Neural cell (in vitro differentiated cells): ENCODE measurements around the gene NHS. TPM values are rescaled to one million over a fixed set of nuclear protein-coding genes. Genes with fewer than 3 reads are reported as not detected.

Experiments used
- H2AFZ ChIP-seq: fragments of 200-600, 300-800 bp; sonication (generic), shearing (Covaris generic); 2 replicates; pipeline ENCODE4 v1.6.0; 2014; ENCODE audit warnings: low read depth, mild to moderate bottlenecking, antibody characterized with exemption, low read length, moderate library complexity
- H3F3A ChIP-seq: fragments of 200-600 bp; shearing (Covaris generic); 2 replicates; pipeline ENCODE4 v1.6.1; 2016; ENCODE audit warnings: mild to moderate bottlenecking, moderate library complexity, mixed read lengths, antibody characterized with exemption, low read length; ENCODE audit not compliant: insufficient read depth, poor library complexity, severe bottlenecking
- H3K27ac ChIP-seq: fragments of 200-600, 300-800 bp; sonication (generic), shearing (Covaris generic); 2 replicates; pipeline ENCODE4 v1.5.1; 2014; ENCODE audit warnings: mild to moderate bottlenecking, low read length, moderate library complexity
- H3K27me3 ChIP-seq: fragments of 300-800, 200-600 bp; sonication (generic), shearing (Covaris generic); 2 replicates; pipeline ENCODE4 v1.6.0; 2014; ENCODE audit warnings: mild to moderate bottlenecking, low read depth, low read length, moderate library complexity; ENCODE audit not compliant: insufficient read depth
- H3K36me3 ChIP-seq: fragments of 300-800, 200-600 bp; sonication (generic), shearing (Covaris generic); 2 replicates; pipeline ENCODE4 v1.5.1; 2014; ENCODE audit warnings: mild to moderate bottlenecking, antibody characterized with exemption, low read length, moderate library complexity; ENCODE audit not compliant: insufficient read depth
- H3K4me2 ChIP-seq: fragments of 300-800, 200-600 bp; sonication (generic), shearing (Covaris generic); 2 replicates; pipeline ENCODE4 v1.6.0; 2014; ENCODE audit warnings: mild to moderate bottlenecking, low read length
- H3K4me3 ChIP-seq: fragments of 300-800, 200-600 bp; sonication (generic), shearing (Covaris generic); 2 replicates; pipeline ENCODE4 v1.5.1; 2014; ENCODE audit warnings: mild to moderate bottlenecking, low read length, moderate library complexity
- H3K79me2 ChIP-seq: fragments of 200-600 bp; shearing (Covaris generic); replicated peaks from 2 replicates; pipeline ENCODE4 v1.6.0; 2014; ENCODE audit warnings: mild to moderate bottlenecking, low read length, moderate library complexity; ENCODE audit not compliant: insufficient read depth
- H3K9ac ChIP-seq: fragments of 300-800, 200-600 bp; sonication (generic), shearing (Covaris generic); 2 replicates; pipeline ENCODE4 v1.6.1; 2016; ENCODE audit warnings: mild to moderate bottlenecking, low read length, mixed read lengths
- H3K9me2 ChIP-seq: fragments of 200-600 bp; shearing (Covaris generic); 2 replicates; pipeline ENCODE4 v1.6.1; 2016; ENCODE audit warnings: mild to moderate bottlenecking, low read length, mixed read lengths; ENCODE audit not compliant: insufficient read depth
- H3K9me3 ChIP-seq: fragments of 200-600, 300-800 bp; sonication (generic), shearing (Covaris generic); 2 replicates; pipeline ENCODE4 v1.6.1; 2016; ENCODE audit warnings: mild to moderate bottlenecking, mixed run types, low read length, moderate library complexity, mixed read lengths
- H4K20me1 ChIP-seq: fragments of 200-600 bp; shearing (Covaris generic); 2 replicates; pipeline ENCODE4 v1.6.1; 2016; ENCODE audit warnings: mild to moderate bottlenecking, mixed run types; ENCODE audit not compliant: insufficient read depth
- EP300 ChIP-seq: fragments of 450-650 bp; conservative IDR thresholded peaks from 2 replicates; pipeline ENCODE4 v1.6.1; 2014; ENCODE audit warnings: antibody characterized with exemption, mild to moderate bottlenecking, moderate library complexity; ENCODE audit not compliant: poor library complexity, severe bottlenecking
- EZH2 ChIP-seq: fragments of 200-600, 300-800 bp; shearing (Covaris generic), sonication (generic); IDR thresholded peaks from 2 replicates; pipeline ENCODE4 v1.6.1; 2014; ENCODE audit warnings: antibody characterized with exemption, low read length, borderline replicate concordance, mild to moderate bottlenecking; ENCODE audit not compliant: insufficient read depth, poor library complexity, severe bottlenecking
- MXI1 ChIP-seq: fragments of 450-650 bp; conservative IDR thresholded peaks from 2 replicates; pipeline ENCODE4 v1.6.1; 2014; ENCODE audit warnings: antibody characterized with exemption, mild to moderate bottlenecking; ENCODE audit not compliant: poor library complexity, severe bottlenecking
- POLR2AphosphoS5 ChIP-seq: IDR thresholded peaks from 2 replicates; pipeline ENCODE4 v1.6.1; 2012
- RAD21 ChIP-seq: fragments of 450-650 bp; conservative IDR thresholded peaks from 2 replicates; pipeline ENCODE4 v1.6.1; 2014; ENCODE audit warnings: antibody characterized with exemption, mild to moderate bottlenecking, moderate library complexity
- REST ChIP-seq: IDR thresholded peaks from 2 replicates; pipeline ENCODE4 v1.6.1; 2012; ENCODE audit warnings: borderline replicate concordance
- SMC3 ChIP-seq: fragments of 450-650 bp; conservative IDR thresholded peaks from 2 replicates; pipeline ENCODE4 v1.6.1; 2014; ENCODE audit warnings: antibody characterized with exemption, mild to moderate bottlenecking, moderate library complexity; ENCODE audit not compliant: poor library complexity
- TAF1 ChIP-seq: IDR thresholded peaks from 2 replicates; pipeline ENCODE4 v1.6.1; 2012; ENCODE audit warnings: low read depth
- polyA plus RNA-seq: library from polyadenylated mRNA; depleted of rRNA; stranded (reverse); fragments of >200 nt; gene quantifications from 2 replicates; pipeline ENCODE4 v1.2.3, GENCODE V29; 2014
- TF ChIP-seq, protein P1 (sequence below): fragments of 450-650 bp; IDR thresholded peaks from 2 replicates; pipeline ENCODE4 v1.5.1; 2014; ENCODE audit warnings: antibody characterized with exemption, mild to moderate bottlenecking, moderate library complexity; ENCODE audit not compliant: poor library complexity, severe bottlenecking

NHS gene
- polyA plus RNA-seq, 1 donor from 2014 or later: 1.9 TPM

DNA sequence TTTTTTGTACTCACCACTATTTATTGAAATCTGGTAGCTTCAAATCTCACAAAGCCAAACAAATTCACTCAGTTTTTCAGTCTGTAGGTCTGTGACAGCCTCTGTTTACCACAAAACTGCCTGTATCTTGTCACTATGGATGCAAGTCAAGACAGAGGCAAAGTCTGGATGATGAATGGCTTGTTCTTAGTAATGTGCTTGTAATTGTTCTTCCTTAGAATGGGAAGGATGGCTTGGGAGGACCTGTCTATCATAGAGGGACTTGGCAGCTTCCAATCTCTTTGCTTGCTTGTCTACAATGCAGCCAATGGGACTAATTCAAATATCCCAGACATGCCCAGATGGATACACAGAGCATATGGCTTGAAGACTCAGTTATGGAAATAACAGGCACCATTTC lies 221.1 kb downstream of the NHS start:
- no peak overlapping the region for H3K4me2 ChIP-seq
- TF ChIP-seq EZH2: no peak
- TF ChIP-seq TAF1: no peak
- no peak for TF ChIP-seq SMC3
- no peak for TF ChIP-seq EP300
- TF ChIP-seq REST: no peak
- TF ChIP-seq RAD21: no peak
- no peak for TF ChIP-seq POLR2AphosphoS5
- no peak for TF ChIP-seq MXI1
- TF ChIP-seq, protein P1, sequence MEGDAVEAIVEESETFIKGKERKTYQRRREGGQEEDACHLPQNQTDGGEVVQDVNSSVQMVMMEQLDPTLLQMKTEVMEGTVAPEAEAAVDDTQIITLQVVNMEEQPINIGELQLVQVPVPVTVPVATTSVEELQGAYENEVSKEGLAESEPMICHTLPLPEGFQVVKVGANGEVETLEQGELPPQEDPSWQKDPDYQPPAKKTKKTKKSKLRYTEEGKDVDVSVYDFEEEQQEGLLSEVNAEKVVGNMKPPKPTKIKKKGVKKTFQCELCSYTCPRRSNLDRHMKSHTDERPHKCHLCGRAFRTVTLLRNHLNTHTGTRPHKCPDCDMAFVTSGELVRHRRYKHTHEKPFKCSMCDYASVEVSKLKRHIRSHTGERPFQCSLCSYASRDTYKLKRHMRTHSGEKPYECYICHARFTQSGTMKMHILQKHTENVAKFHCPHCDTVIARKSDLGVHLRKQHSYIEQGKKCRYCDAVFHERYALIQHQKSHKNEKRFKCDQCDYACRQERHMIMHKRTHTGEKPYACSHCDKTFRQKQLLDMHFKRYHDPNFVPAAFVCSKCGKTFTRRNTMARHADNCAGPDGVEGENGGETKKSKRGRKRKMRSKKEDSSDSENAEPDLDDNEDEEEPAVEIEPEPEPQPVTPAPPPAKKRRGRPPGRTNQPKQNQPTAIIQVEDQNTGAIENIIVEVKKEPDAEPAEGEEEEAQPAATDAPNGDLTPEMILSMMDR: no peak
- H3K9me3 ChIP-seq: no peaks in the 10 kb centered on the region

DNA sequence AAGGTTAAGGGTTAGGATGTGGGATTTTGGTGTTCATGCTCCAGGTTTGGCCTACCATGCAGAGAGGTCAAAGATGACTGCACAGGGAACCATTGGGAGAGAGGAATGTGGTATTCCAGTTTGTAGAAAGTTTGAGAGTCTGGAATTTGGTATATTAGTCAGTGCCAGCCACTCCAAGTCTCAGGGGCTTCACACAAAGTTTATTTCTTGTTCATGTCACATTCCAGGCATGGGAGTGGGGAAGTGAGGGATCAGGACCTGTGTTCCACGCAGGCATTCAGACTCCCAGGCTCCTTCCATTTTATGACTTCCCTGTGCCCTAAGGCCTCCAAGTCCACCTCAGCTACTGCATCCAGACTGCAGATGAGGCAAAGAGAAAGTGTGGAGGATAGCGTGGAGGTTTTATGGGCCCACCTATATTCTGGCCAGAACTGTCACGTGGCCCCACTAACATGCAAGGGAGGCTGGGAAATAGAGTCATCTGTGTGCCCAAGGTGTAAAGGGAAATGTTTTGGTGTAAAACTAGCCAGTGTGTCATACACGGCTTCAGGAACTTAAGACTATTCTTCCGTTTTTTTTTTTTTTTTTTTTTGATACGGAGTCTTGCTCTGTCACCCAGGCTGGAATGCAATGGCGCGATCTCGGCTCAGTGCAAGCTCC lies 221.7 kb downstream of the NHS start:
- Histone ChIP-seq H3K9me2 (no peaks in the 10 kb centered on the region), H4K20me1 (no peaks in the 10 kb centered on the region), H3F3A (no peaks in the 10 kb centered on the region), H3K36me3 (no peaks in the 10 kb centered on the region), H3K27me3 (no peaks in the 10 kb centered on the region), H2AFZ (no peak overlapping the region), H3K79me2 (no peaks in the 10 kb centered on the region), H3K9ac (no peak overlapping the region), H3K9me3 (no peaks in the 10 kb centered on the region), H3K4me3 (no peak overlapping the region), H3K27ac (no peak overlapping the region), H3K4me2 (no peak overlapping the region)
- TF ChIP-seq TAF1 (no peak), SMC3 (no peak), REST (no peak), RAD21 (no peak), EP300 (no peak), MXI1 (no peak), POLR2AphosphoS5 (no peak), EZH2 (no peak)
- TF ChIP-seq, protein P1: no peak

More for the DNA sequence above, 221.1 kb downstream of the NHS start:
- H3K79me2 ChIP-seq: no peaks in the 10 kb centered on the region
- no peaks in the 10 kb centered on the region for H3F3A ChIP-seq
- H3K9me2 ChIP-seq: no peaks in the 10 kb centered on the region
- no peaks in the 10 kb centered on the region for H3K27me3 ChIP-seq
- H3K36me3 ChIP-seq: no peaks in the 10 kb centered on the region
- H3K4me3 ChIP-seq: no peak overlapping the region
- no peaks in the 10 kb centered on the region for H4K20me1 ChIP-seq
- no peak overlapping the region for H3K9ac ChIP-seq
- no peak overlapping the region for H3K27ac ChIP-seq
- H2AFZ ChIP-seq: no peak overlapping the region
